GM19468 (cell line): ENCODE results near the gene BLTP1.

Source experiments
- ATAC-seq: cut with Tn5 transposase; IDR thresholded peaks from one replicate; pipeline ENCODE4 v1.9.1; 2021; ENCODE audit warnings: mild to moderate bottlenecking, moderate library complexity, moderate number of reproducible peaks; ENCODE audit not compliant: unreplicated experiment; ENCODE audit errors: extremely low read depth

BLTP1 gene

DNA sequence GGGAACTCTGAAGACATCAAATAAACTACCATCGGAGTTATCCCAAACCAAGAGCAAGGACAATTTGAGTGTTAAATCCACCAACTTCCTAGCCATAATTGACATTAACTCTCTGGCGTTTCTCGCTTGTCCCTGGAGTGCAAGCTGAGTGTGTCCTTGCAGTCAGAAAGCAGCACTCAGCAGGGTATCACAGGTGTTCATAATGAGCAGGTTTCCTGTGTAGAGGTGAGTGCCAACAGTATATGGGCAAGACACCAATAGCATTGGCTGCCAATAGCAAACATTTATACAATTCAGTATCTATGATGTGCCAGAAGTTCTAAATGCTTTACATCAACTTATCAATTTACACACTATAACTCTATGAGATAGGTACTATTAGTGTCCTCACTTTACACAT lies 11.2 kb downstream of the BLTP1 start:
- ATAC-seq, result no peak

DNA sequence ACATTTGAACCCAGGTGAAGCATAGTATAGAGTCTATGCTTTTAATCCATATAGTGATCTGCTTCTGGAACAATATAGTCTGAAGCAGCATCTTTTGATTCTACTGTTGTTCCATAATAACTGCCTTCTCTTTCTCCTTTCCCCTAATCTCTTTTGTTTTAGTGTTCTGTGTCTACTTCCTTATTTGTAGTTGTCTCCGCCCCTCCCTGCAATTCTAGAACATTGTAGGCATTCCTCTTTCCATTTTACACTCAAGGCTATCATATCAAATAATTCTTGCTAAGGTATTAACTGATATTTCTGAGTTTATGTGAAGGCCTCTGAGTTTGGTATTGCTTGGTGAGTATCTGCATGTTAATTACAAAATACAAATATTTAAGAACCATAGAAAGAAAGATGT lies 11.6 kb downstream of the BLTP1 start:
- ATAC-seq, result no peak

DNA sequence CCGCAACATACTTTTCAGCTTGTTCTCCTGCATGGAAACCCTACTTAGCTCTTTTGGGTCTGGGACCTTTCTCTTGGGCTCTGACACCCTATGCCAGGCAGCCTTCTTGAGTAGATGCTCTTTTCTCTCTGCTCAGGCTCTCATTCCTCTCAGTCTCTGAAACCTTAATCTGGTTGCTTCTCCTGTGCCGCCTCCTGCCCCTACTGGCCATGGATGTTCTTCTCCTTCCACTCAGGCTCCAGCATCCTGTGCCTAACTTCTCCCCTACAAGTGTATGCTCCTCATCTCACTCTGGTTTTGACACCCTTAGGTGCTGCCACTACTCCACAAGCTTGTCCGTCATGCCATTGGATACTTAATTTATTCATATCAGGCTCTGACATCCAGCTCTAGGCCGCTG lies 15.2 kb downstream of the BLTP1 start:
- no peak for ATAC-seq

DNA sequence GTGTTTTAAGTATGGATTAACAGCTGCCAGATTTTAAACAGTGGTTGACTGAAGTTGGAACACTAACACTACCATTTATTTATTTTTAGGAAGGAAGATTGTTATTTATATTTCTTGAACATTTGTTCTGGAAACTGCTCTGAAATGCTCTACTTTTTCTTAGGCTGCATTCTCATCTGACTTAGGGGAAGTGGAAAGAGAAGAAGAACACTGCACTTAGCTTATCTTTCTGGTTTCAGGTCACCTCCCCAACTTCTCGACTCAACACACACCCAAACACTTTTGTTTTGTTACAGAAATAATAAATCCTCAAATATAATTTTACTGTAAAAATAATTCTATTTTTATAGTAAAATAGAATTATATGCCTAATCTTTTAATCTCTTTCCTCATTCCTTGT lies 18.6 kb downstream of the BLTP1 start:
- ATAC-seq, result no peak

DNA sequence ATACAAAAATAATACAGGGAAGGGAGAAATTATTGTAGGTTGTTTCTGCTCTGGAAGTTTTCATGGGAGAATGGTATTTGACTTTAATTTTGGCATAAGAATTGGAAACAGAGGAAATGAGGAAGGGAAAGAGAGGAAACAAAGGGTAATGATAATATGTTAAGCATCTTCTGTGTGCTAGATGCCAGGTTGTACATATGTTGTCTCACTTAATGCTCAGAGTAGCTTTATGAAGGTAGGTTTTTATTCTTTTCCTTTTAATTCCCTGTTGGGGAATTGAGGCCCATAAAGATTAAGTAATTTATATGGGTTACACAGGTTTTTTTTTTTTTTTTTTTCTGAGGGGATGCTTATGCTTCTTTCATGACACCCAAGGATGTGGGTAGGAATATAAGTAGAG lies 19.2 kb downstream of the BLTP1 start:
- ATAC-seq, result no peak

DNA sequence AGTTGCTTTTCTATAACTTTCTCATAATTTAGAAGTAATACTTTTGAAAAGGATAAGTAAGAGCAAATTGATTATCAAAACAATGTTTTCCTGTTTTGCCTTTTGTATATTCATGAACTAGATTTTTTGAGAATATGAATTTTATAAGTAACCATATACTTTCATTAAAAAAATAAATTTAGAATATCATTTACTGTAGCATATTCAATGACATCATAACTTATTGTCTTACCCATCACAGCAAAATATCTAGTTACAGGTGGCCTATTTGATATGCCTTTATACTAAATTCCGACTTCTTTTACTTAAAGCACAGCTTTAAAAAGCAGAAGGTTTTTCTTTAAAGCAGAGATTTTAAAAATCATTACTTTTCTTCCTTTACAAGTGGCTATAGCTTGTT lies 20.1 kb downstream of the BLTP1 start:
- ATAC-seq, result no peak

DNA sequence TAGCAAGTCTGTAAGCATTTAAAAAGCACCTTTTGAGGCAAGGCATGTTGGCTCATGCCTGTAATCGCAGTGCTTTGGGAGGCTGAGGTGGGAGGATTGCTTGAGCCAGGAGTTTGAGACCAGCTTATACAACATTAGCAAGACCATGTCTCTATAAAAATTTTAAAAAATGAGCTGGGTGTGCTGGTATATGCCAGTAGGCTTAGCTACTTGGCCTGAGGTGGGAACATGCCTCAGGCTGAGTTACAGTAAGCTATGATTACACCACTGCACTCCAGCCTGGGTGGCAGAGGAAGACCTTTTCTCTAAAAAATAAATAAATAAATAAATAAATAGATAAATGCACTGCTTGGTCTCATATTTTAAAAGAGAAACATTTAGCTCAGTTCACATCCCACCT lies 26.8 kb downstream of the BLTP1 start:
- ATAC-seq, result no peak

DNA sequence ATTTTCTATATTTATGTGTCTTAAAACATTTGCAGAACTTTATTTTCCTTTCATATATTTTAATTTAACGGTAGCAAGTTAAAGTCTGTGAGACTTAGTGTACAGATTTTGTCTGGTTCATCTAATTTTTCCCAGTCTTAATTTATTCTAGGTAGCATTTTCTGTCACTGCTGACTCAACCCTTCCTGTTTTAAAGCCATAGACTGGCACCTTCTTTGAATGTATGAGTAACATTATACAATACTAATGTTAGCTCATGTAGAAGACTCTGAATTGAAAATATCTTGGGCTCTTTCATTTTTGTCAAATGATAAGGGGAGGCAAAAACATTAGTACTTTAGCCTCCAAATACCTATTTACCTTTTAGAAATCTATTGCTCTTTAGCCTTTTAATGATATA lies 43.6 kb downstream of the BLTP1 start:
- no peak for ATAC-seq
